MM.1S (cell line): ENCODE results near the gene CD302.

Source experiments
- DNase-seq: peaks from one replicate; pipeline ENCODE4 v3.0.0-alpha.2; 2015
- H2AFZ ChIP-seq: fragments of 300-600 bp; sonication (generic); 2 replicates; pipeline ENCODE4 v1.6.0; 2016; ENCODE audit warnings: antibody characterized with exemption, low read length
- H3F3A ChIP-seq: fragments of 300-600 bp; sonication (generic); 2 replicates; pipeline ENCODE4 v1.6.1; 2016; ENCODE audit warnings: mild to moderate bottlenecking, antibody characterized with exemption, low read length, moderate library complexity, mixed read lengths; ENCODE audit not compliant: insufficient read depth
- H3K27ac ChIP-seq: fragments of 300-600 bp; sonication (generic); 2 replicates; pipeline ENCODE4 v1.5.1; 2016; ENCODE audit warnings: mild to moderate bottlenecking, low read length
- H3K27me3 ChIP-seq: fragments of 300-600 bp; sonication (generic); replicated peaks from 2 replicates; pipeline ENCODE4 v1.6.0; 2016; ENCODE audit warnings: low read length; ENCODE audit not compliant: insufficient read depth
- H3K36me3 ChIP-seq: fragments of 300-600 bp; sonication (generic); replicated peaks from 2 replicates; pipeline ENCODE4 v1.6.1; 2016; ENCODE audit warnings: mild to moderate bottlenecking, low read length, mixed read lengths; ENCODE audit not compliant: insufficient read depth
- H3K4me1 ChIP-seq: fragments of 300-600 bp; sonication (generic); 2 replicates; pipeline ENCODE4 v1.6.1; 2016; ENCODE audit warnings: low read length, mixed read lengths
- H3K4me2 ChIP-seq: fragments of 300-600 bp; sonication (generic); 2 replicates; pipeline ENCODE4 v1.6.0; 2016; ENCODE audit warnings: low read depth, low read length
- H3K4me3 ChIP-seq: fragments of 300-600 bp; sonication (generic); 2 replicates; pipeline ENCODE4 v1.5.1; 2016; ENCODE audit warnings: low read length, mixed read lengths
- H3K79me2 ChIP-seq: fragments of 300-600 bp; sonication (generic); 2 replicates; pipeline ENCODE4 v1.6.1; 2016; ENCODE audit warnings: mixed run types, low read length, mixed read lengths
- H3K9ac ChIP-seq: fragments of 300-600 bp; sonication (generic); 2 replicates; pipeline ENCODE4 v1.6.1; 2016; ENCODE audit warnings: low read length, mixed read lengths
- H3K9me2 ChIP-seq: fragments of 300-600 bp; sonication (generic); replicated peaks from 2 replicates; pipeline ENCODE4 v1.6.1; 2016; ENCODE audit warnings: mild to moderate bottlenecking, low read length, mixed read lengths; ENCODE audit not compliant: insufficient read depth
- H3K9me3 ChIP-seq: fragments of 300-600 bp; sonication (generic); replicated peaks from 2 replicates; pipeline ENCODE4 v1.6.1; 2016; ENCODE audit warnings: mild to moderate bottlenecking, low read length, mixed read lengths; ENCODE audit not compliant: insufficient read depth
- H4K20me1 ChIP-seq: fragments of 300-600 bp; sonication (generic); 2 replicates; pipeline ENCODE4 v1.6.1; 2016; ENCODE audit warnings: mild to moderate bottlenecking, low read length, moderate library complexity, mixed read lengths; ENCODE audit not compliant: insufficient read depth
- CTCF ChIP-seq: fragments of 300-600 bp; sonication (generic); IDR thresholded peaks from 2 replicates; pipeline ENCODE4 v1.5.1; 2016; ENCODE audit warnings: antibody characterized with exemption, low read length, mixed read lengths
- EZH2 ChIP-seq: fragments of 300-600 bp; sonication (generic); optimal IDR thresholded peaks from 2 replicates; pipeline ENCODE3; 2017; ENCODE audit warnings: low read depth, mild to moderate bottlenecking, antibody characterized with exemption, low read length, mixed read lengths
- EZH2phosphoT487 ChIP-seq: fragments of 300-600 bp; sonication (generic); IDR thresholded peaks from 2 replicates; pipeline ENCODE4 v1.6.1; 2018; ENCODE audit warnings: antibody characterized with exemption, low read length

CD302 gene

GRCh38 chr2:159762075-159762474 is 35.9 kb downstream of the CD302 start:
- Histone ChIP-seq H3K27ac (no peak overlapping the region), H3K4me2 (no peak overlapping the region), H3K36me3 (peaks cover 10% of the 10 kb centered on the region; the same call in 1 of the 2 replicates), H3K79me2 (peaks cover 20% of the 10 kb centered on the region), H3K9me3 (no peaks in the 10 kb centered on the region), H3K9me2 (no peaks in the 10 kb centered on the region), H3K9ac (no peak overlapping the region), H3K4me3 (no peak overlapping the region), H3K27me3 (no peaks in the 10 kb centered on the region), H2AFZ (no peak overlapping the region), H3K4me1 (no peaks in the 10 kb centered on the region), H4K20me1 (peaks cover 3% of the 10 kb centered on the region; the same call in 1 of the 2 replicates), H3F3A (no peaks in the 10 kb centered on the region)
- TF ChIP-seq CTCF (no peak), EZH2phosphoT487 (no peak), EZH2 (no peak)
- no peak for DNase-seq

- Histone ChIP-seq H3K36me3 (peaks cover 10% of the 10 kb centered on the region; the same call in 1 of the 2 replicates), H3F3A (no peaks in the 10 kb centered on the region), H4K20me1 (peaks cover 3% of the 10 kb centered on the region; the same call in 1 of the 2 replicates), H3K27me3 (no peaks in the 10 kb centered on the region), H3K27ac (no peak overlapping the region), H3K4me3 (no peak overlapping the region), H3K4me2 (no peak overlapping the region), H3K9me2 (no peaks in the 10 kb centered on the region), H3K4me1 (no peaks in the 10 kb centered on the region), H3K79me2 (peaks cover 29% of the 10 kb centered on the region), H2AFZ (no peak overlapping the region), H3K9ac (no peak overlapping the region), H3K9me3 (no peaks in the 10 kb centered on the region)
- no peak for DNase-seq
- TF ChIP-seq CTCF (no peak), EZH2 (no peak), EZH2phosphoT487 (no peak)
These were observed 37.7 kb downstream of the CD302 start for GRCh38 chr2:159760326-159760725.

GRCh38 chr2:159759577-159759976 is 38.4 kb downstream of the CD302 start:
- TF ChIP-seq EZH2phosphoT487: no peak
- no peak for TF ChIP-seq EZH2
- TF ChIP-seq CTCF: no peak
- no peak for DNase-seq
- Histone ChIP-seq H3K9me2 (no peaks in the 10 kb centered on the region), H2AFZ (no peak overlapping the region), H3K4me1 (no peaks in the 10 kb centered on the region), H3K27ac (no peak overlapping the region), H4K20me1 (peaks cover 5% of the 10 kb centered on the region; the same call in 1 of the 2 replicates), H3K36me3 (peaks cover 13% of the 10 kb centered on the region; the same call in 1 of the 2 replicates), H3K4me3 (no peak overlapping the region), H3F3A (no peaks in the 10 kb centered on the region), H3K9me3 (no peaks in the 10 kb centered on the region), H3K4me2 (no peak overlapping the region), H3K79me2 (peaks cover 37% of the 10 kb centered on the region), H3K9ac (no peak overlapping the region), H3K27me3 (no peaks in the 10 kb centered on the region)
